ENCODE data around the gene POLDIP2. TPM values are rescaled to one million over a fixed set of nuclear protein-coding genes. Genes with fewer than 3 reads are reported as not detected.
A peak's percentile ranks its signal among the peaks of the same experiment; 100 is the strongest.

Gene POLDIP2
- total and polyA plus RNA-seq, 2 donors (not counting 1 experiment from before 2014, with no cell fraction given): 79.3 to 89.2 TPM

DNA sequence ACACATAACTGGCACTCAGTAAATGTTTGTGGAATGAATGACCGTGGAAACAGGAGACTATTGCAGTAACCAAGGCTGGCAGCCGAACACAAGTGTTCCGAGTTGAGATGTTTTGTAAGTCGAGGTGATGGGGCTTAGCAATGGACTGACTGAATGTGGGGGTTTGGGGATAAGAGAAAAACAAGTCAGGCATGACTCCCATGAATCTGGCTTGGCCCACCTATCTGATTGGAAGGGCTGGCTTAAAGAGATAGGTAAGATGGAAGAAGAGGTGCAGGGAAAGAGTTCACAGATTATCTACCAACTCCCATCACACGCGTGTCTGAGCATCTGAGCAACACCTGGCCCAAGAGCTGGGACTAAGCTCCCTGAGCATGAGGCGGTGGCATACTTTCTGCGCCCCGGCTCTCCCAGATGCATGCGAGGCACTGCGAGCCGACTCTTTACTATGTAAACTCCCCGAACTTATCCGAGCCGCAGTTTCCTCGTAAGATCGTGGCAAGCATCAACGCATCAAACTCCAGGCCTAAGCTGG, 22.6 kb downstream of the POLDIP2 start:
- Histone ChIP-seq H4K20me1 (ENCODE audit: control insufficient read depth, extremely low read depth, insufficient read depth, low read length) (no peaks in the 10 kb centered on the region), H3K27me3 (ENCODE audit: control insufficient read depth, insufficient read depth, low read length) (no peaks in the 10 kb centered on the region), H3K4me3 (replicated peaks in 1 of 4; ENCODE audit: control extremely low read depth in 1 of 4, insufficient read depth in 1 of 4, low read depth in 3 of 4, low read length in 4 of 4) (peak overlapping the region; percentile 60 to 99 (median 86)), H2AFZ (ENCODE audit: low read length) (peak overlapping the region; percentile 25), H3K9me3 (ENCODE audit: control insufficient read depth, insufficient read depth, low read depth, low read length) (no peaks in the 10 kb centered on the region), H3K4me1 (ENCODE audit: control insufficient read depth, extremely low read depth, insufficient read depth, low read length) (peaks cover 17% of the 10 kb centered on the region), H3K36me3 (ENCODE audit: control insufficient read depth, insufficient read depth, low read length) (peaks cover 11% of the 10 kb centered on the region), H3K79me2 (ENCODE audit: control insufficient read depth, insufficient read depth, low read length) (peaks cover 48% of the 10 kb centered on the region), H3K9ac (ENCODE audit: insufficient read depth, low read length) (peak overlapping the region; percentile 94), H3K4me2 (ENCODE audit: extremely low read depth, insufficient read depth, low read length) (peak overlapping the region; percentile 100), H3K27ac (ENCODE audit: insufficient read depth, low read length) (peak overlapping the region; percentile 99)
- no peak for DNase-seq (ENCODE audit: low read depth in 2 of 2)
- no peak for TF ChIP-seq EZH2 (IDR thresholded peaks at IDR 0.05; ENCODE audit: low read length, missing control alignments)
- TF ChIP-seq, protein P1, sequence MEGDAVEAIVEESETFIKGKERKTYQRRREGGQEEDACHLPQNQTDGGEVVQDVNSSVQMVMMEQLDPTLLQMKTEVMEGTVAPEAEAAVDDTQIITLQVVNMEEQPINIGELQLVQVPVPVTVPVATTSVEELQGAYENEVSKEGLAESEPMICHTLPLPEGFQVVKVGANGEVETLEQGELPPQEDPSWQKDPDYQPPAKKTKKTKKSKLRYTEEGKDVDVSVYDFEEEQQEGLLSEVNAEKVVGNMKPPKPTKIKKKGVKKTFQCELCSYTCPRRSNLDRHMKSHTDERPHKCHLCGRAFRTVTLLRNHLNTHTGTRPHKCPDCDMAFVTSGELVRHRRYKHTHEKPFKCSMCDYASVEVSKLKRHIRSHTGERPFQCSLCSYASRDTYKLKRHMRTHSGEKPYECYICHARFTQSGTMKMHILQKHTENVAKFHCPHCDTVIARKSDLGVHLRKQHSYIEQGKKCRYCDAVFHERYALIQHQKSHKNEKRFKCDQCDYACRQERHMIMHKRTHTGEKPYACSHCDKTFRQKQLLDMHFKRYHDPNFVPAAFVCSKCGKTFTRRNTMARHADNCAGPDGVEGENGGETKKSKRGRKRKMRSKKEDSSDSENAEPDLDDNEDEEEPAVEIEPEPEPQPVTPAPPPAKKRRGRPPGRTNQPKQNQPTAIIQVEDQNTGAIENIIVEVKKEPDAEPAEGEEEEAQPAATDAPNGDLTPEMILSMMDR (conservative IDR thresholded peaks at IDR 0.05 in 1 of 2, IDR thresholded peaks at IDR 0.05 in 1 of 2; ENCODE audit: low read depth in 1 of 2, low read length in 2 of 2): no peak

- H3K9me3 ChIP-seq (ENCODE audit: control insufficient read depth, insufficient read depth, low read depth, low read length): no peaks in the 10 kb centered on the region
- H3K36me3 ChIP-seq (ENCODE audit: control insufficient read depth, insufficient read depth, low read length): peaks cover 8% of the 10 kb centered on the region
- H4K20me1 ChIP-seq (ENCODE audit: control insufficient read depth, extremely low read depth, insufficient read depth, low read length): no peaks in the 10 kb centered on the region
- no peak for TF ChIP-seq EZH2 (IDR thresholded peaks at IDR 0.05; ENCODE audit: low read length, missing control alignments)
- TF ChIP-seq, protein P1 (conservative IDR thresholded peaks at IDR 0.05 in 1 of 2, IDR thresholded peaks at IDR 0.05 in 1 of 2; ENCODE audit: low read depth in 1 of 2, low read length in 2 of 2): no peak
- H3K27ac ChIP-seq (ENCODE audit: insufficient read depth, low read length): peak overlapping the region; percentile 99
- no peak for DNase-seq (ENCODE audit: low read depth in 2 of 2)
- peak overlapping the region; percentile 94 for H3K9ac ChIP-seq (ENCODE audit: insufficient read depth, low read length)
- peak overlapping the region; percentile 100 for H3K4me2 ChIP-seq (ENCODE audit: extremely low read depth, insufficient read depth, low read length)
- H3K79me2 ChIP-seq (ENCODE audit: control insufficient read depth, insufficient read depth, low read length): peaks cover 43% of the 10 kb centered on the region
- peak overlapping the region; percentile 60 to 99 (median 86) for H3K4me3 ChIP-seq (replicated peaks in 1 of 4; ENCODE audit: control extremely low read depth in 1 of 4, insufficient read depth in 1 of 4, low read depth in 3 of 4, low read length in 4 of 4)
- H3K4me1 ChIP-seq (ENCODE audit: control insufficient read depth, extremely low read depth, insufficient read depth, low read length): peaks cover 17% of the 10 kb centered on the region
- H3K27me3 ChIP-seq (ENCODE audit: control insufficient read depth, insufficient read depth, low read length): no peaks in the 10 kb centered on the region
- H2AFZ ChIP-seq (ENCODE audit: low read length): no peak overlapping the region
Measured at GRCh38 chr17:28334171-28334570, 23.2 kb downstream of the POLDIP2 start.

GRCh38 chr17:28333083-28333746, 24.1 kb downstream of the POLDIP2 start:
- Histone ChIP-seq H3K4me3 (replicated peaks in 1 of 4; ENCODE audit: control extremely low read depth in 1 of 4, insufficient read depth in 1 of 4, low read depth in 3 of 4, low read length in 4 of 4) (no peak overlapping the region), H3K36me3 (ENCODE audit: control insufficient read depth, insufficient read depth, low read length) (peaks cover 9% of the 10 kb centered on the region), H3K27ac (ENCODE audit: insufficient read depth, low read length) (no peak overlapping the region), H2AFZ (ENCODE audit: low read length) (no peak overlapping the region), H3K9me3 (ENCODE audit: control insufficient read depth, insufficient read depth, low read depth, low read length) (no peaks in the 10 kb centered on the region), H4K20me1 (ENCODE audit: control insufficient read depth, extremely low read depth, insufficient read depth, low read length) (no peaks in the 10 kb centered on the region), H3K9ac (ENCODE audit: insufficient read depth, low read length) (no peak overlapping the region), H3K79me2 (ENCODE audit: control insufficient read depth, insufficient read depth, low read length) (peaks cover 42% of the 10 kb centered on the region), H3K27me3 (ENCODE audit: control insufficient read depth, insufficient read depth, low read length) (no peaks in the 10 kb centered on the region), H3K4me2 (ENCODE audit: extremely low read depth, insufficient read depth, low read length) (no peak overlapping the region), H3K4me1 (ENCODE audit: control insufficient read depth, extremely low read depth, insufficient read depth, low read length) (peaks cover 17% of the 10 kb centered on the region)
- no peak for TF ChIP-seq EZH2 (IDR thresholded peaks at IDR 0.05; ENCODE audit: low read length, missing control alignments)
- TF ChIP-seq, protein P1 (conservative IDR thresholded peaks at IDR 0.05 in 1 of 2, IDR thresholded peaks at IDR 0.05 in 1 of 2; ENCODE audit: low read depth in 1 of 2, low read length in 2 of 2): no peak
- no peak for DNase-seq (ENCODE audit: low read depth in 2 of 2)

Data from fibroblast of lung (primary cell).